Thyroid gland (tissue), 4 donors: Measurements from ENCODE around the gene DARS1.

Experiments used
- POLR2A ChIP-seq, 2 donors: fragments of 450-650 bp; IDR thresholded peaks; one replicate each; pipeline ENCODE4 v1.6.1; 2017; ENCODE audit warnings: antibody characterized with exemption in 2 of 2, mild to moderate bottlenecking in 2 of 2, moderate library complexity in 1 of 2
- TF ChIP-seq, protein P1 (sequence below), 6 experiments: fragments of 200-600 bp in 3 of 6; fragments of 450-650 bp in 3 of 6; sonication (generic) in 3 of 6; IDR thresholded peaks; one replicate each; pipeline ENCODE4 v1.5.1; 2016 to 2019; ENCODE audit warnings: antibody characterized with exemption in 6 of 6, mild to moderate bottlenecking in 2 of 6, inconsistent platforms in 1 of 6, moderate library complexity in 1 of 6

DNA sequence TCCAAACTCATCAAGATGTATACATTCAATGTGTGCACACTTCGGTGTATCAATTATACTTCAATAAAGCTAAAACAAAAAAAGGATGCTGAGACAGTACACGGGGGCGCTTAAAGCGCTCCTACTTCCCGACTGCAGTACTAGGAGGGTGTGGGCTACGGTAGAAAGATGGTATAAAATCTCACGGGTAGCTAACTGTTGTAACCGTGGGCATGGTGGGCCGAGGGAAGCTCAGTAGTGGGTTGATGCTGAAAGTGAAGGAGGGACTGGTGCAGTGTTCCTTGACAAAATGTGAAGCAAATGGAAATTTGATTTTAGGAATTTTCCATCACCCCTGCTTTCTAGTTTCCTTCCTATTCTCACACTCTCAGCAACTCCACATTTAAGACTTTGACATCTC lies 42.6 kb upstream of the DARS1 start:
- TF ChIP-seq, protein P1, sequence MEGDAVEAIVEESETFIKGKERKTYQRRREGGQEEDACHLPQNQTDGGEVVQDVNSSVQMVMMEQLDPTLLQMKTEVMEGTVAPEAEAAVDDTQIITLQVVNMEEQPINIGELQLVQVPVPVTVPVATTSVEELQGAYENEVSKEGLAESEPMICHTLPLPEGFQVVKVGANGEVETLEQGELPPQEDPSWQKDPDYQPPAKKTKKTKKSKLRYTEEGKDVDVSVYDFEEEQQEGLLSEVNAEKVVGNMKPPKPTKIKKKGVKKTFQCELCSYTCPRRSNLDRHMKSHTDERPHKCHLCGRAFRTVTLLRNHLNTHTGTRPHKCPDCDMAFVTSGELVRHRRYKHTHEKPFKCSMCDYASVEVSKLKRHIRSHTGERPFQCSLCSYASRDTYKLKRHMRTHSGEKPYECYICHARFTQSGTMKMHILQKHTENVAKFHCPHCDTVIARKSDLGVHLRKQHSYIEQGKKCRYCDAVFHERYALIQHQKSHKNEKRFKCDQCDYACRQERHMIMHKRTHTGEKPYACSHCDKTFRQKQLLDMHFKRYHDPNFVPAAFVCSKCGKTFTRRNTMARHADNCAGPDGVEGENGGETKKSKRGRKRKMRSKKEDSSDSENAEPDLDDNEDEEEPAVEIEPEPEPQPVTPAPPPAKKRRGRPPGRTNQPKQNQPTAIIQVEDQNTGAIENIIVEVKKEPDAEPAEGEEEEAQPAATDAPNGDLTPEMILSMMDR (IDR thresholded peaks at IDR 0.05): no peak
- TF ChIP-seq POLR2A (IDR thresholded peaks at IDR 0.05): no peak
